Cardiac fibroblast (primary cell): ENCODE data around the gene TRIM66.

Experiments used
- DNase-seq, 2 donors: peaks; one replicate each; pipeline versions ENCODE4 v3.0.0 to v3.0.0-alpha.2; 2010; ENCODE audit warnings: low read depth in 2 of 2
- H3K4me3 ChIP-seq, 2 donors: replicated peaks in 1 of 2; 1 replicate in 1 of 2; 2 replicates in 1 of 2; pipeline ENCODE4 v1.5.1; 2011; ENCODE audit warnings: low read depth in 2 of 2, low read length in 2 of 2, mild to moderate bottlenecking in 2 of 2, moderate library complexity in 1 of 2
- CTCF ChIP-seq: IDR thresholded peaks from one replicate; pipeline ENCODE4 v1.5.1; 2011; ENCODE audit warnings: low read depth, mild to moderate bottlenecking, low read length, inconsistent platforms

Gene TRIM66

GRCh38 chr11:8692417-8692816, 10.0 kb upstream of the TRIM66 start:
- no peak for TF ChIP-seq CTCF
- no peak overlapping the region for H3K4me3 ChIP-seq
- no peak for DNase-seq

GRCh38 chr11:8691601-8692000, 9.1 kb upstream of the TRIM66 start:
- H3K4me3 ChIP-seq = no peak overlapping the region
- TF ChIP-seq CTCF = no peak
- DNase-seq = no peak

GRCh38 chr11:8690374-8691342, 8.2 kb upstream of the TRIM66 start:
- H3K4me3 ChIP-seq = no peak overlapping the region
- TF ChIP-seq CTCF = no peak
- DNase-seq = no peak

- TF ChIP-seq CTCF = no peak
- no peak for DNase-seq
- no peak overlapping the region for H3K4me3 ChIP-seq
Measured at GRCh38 chr11:8689726-8690255, 7.3 kb upstream of the TRIM66 start.

GRCh38 chr11:8688414-8689362, 6.2 kb upstream of the TRIM66 start:
- peak; percentile 15 for TF ChIP-seq CTCF
- DNase-seq = peak; percentile 97
- H3K4me3 ChIP-seq = peak overlapping the region; percentile 52 to 69

- no peak overlapping the region for H3K4me3 ChIP-seq
- no peak for TF ChIP-seq CTCF
- no peak for DNase-seq
Measured at GRCh38 chr11:8686325-8686724, 3.9 kb upstream of the TRIM66 start.
